WERI-Rb-1 (cell line): ENCODE data around the gene PDZD7.

Experiments used
- DNase-seq: peaks from one replicate; pipeline ENCODE4 v3.0.0-alpha.2; 2020
- H3K27ac ChIP-seq: fragments of 250-450 bp; sonication (Bioruptor Pico); 2 replicates; pipeline ENCODE4 v1.5.1; 2020; ENCODE audit warnings: mild to moderate bottlenecking, moderate library complexity
- H3K27me3 ChIP-seq: fragments of 250-450 bp; sonication (Bioruptor Pico); 2 replicates; pipeline ENCODE4 v1.5.1; 2021; ENCODE audit warnings: mild to moderate bottlenecking, low read depth, moderate library complexity; ENCODE audit not compliant: insufficient read depth, severe bottlenecking
- H3K36me3 ChIP-seq: fragments of 250-450 bp; sonication (Bioruptor Pico); 2 replicates; pipeline ENCODE4 v1.5.1; 2020; ENCODE audit warnings: mild to moderate bottlenecking, moderate library complexity
- H3K4me3 ChIP-seq: 2 replicates; pipeline ENCODE4 v1.5.1; 2011; ENCODE audit warnings: low read depth, mild to moderate bottlenecking, control low read depth, low read length
- H3K9me3 ChIP-seq: fragments of 250-450 bp; sonication (Bioruptor Pico); 2 replicates; pipeline ENCODE4 v1.5.1; 2021; ENCODE audit warnings: mild to moderate bottlenecking, moderate library complexity; ENCODE audit not compliant: severe bottlenecking
- CTCF ChIP-seq: IDR thresholded peaks from 2 replicates; pipeline ENCODE4 v1.5.1; 2011; ENCODE audit warnings: low read depth, mild to moderate bottlenecking, control low read depth, inconsistent platforms, low read length

The PDZD7 gene

GRCh38 chr10:100970914-100971811 lies 59.8 kb downstream of the PDZD7 start:
- TF ChIP-seq CTCF = no peak

GRCh38 chr10:100970076-100970913 lies 60.6 kb downstream of the PDZD7 start:
- peaks cover 5% of the 10 kb centered on the region for H3K36me3 ChIP-seq
- H3K4me3 ChIP-seq = peak overlapping the region; percentile 81
- DNase-seq = peak; percentile 57
- H3K27me3 ChIP-seq = no peaks in the 10 kb centered on the region
- H3K27ac ChIP-seq = peak overlapping the region; percentile 50; the same call in 1 of the 2 replicates
- no peaks in the 10 kb centered on the region for H3K9me3 ChIP-seq
- TF ChIP-seq CTCF = no peak

More at GRCh38 chr10:100970914-100971811, 59.8 kb downstream of the PDZD7 start:
- Histone ChIP-seq H3K4me3 (no peak overlapping the region), H3K27ac (no peak overlapping the region), H3K36me3 (no peaks in the 10 kb centered on the region), H3K9me3 (no peaks in the 10 kb centered on the region), H3K27me3 (no peaks in the 10 kb centered on the region)
- DNase-seq = no peak

- Histone ChIP-seq H3K36me3 (peaks cover 9% of the 10 kb centered on the region), H3K9me3 (no peaks in the 10 kb centered on the region), H3K27ac (peak within 1 kb of the TSS; percentile 50), H3K4me3 (peak within 1 kb of the TSS; percentile 81), H3K27me3 (no peaks in the 10 kb centered on the region)
- peak; percentile 75 for DNase-seq
- TF ChIP-seq CTCF = peak; percentile 88
Measured at GRCh38 chr10:100969187-100970075, 61.5 kb downstream of the PDZD7 start, which contains the start of gene SEMA4G. SEMA4G (plus strand) TSS chr10:100969504; CDS start chr10:100972913, 3,409 bp downstream.

GRCh38 chr10:100968863-100969186 lies 62.1 kb downstream of the PDZD7 start:
- Histone ChIP-seq H3K9me3 (no peaks in the 10 kb centered on the region), H3K27me3 (no peaks in the 10 kb centered on the region), H3K4me3 (peak overlapping the region; percentile 81), H3K36me3 (peaks cover 9% of the 10 kb centered on the region), H3K27ac (peak overlapping the region; percentile 30)
- TF ChIP-seq CTCF = no peak
- no peak for DNase-seq

GRCh38 chr10:100968062-100968736 lies 62.7 kb downstream of the PDZD7 start:
- H3K27me3 ChIP-seq = no peaks in the 10 kb centered on the region
- no peaks in the 10 kb centered on the region for H3K9me3 ChIP-seq
- peaks cover 12% of the 10 kb centered on the region for H3K36me3 ChIP-seq
- no peak for DNase-seq
- H3K4me3 ChIP-seq = no peak overlapping the region
- H3K27ac ChIP-seq = no peak overlapping the region
- TF ChIP-seq CTCF = no peak
